ENCODE data around the gene SLC4A5. TPM values are rescaled to one million over a fixed set of nuclear protein-coding genes. Genes with fewer than 3 reads are reported as not detected.
A peak's percentile ranks its signal among the peaks of the same experiment; 100 is the strongest.

The SLC4A5 gene
- total RNA-seq, 2 donors from 2014 or later, result 0.89 to 1.6 TPM

DNA sequence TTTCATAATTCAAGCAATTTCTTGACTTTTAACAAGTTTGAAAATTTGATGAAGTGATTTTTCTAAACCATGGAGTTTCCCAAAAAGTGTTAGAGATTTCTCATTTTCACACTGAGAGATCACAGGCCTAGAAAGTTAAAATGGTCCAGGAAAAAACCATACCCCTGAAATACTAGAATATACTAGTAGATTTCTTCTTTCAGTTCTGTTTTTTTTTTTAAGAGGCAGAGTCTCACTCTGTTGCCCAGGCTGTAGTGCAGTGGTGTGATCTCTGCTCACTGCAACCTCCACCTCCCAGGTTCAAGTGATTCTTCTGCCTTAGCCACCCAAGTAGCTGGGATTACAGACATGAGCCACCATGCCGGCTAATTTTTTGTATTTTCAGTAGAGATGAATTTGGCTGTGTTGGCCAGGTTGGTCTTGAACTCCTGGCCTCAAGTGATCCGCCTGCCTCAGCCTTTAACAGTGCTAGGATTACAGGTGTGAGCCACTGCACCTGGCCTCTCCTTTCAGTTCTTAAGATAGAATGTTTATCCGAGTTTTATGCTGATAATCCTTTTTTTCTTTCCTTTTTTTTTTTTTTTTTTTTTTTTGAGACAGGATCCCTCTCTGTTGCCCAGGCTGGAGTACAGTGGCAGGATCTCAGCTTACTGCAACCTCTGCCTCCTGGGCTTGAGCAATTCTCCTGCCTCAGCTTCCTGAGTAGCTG lies 130.4 kb downstream of the SLC4A5 start:
- no peak for ATAC-seq
- no peak for DNase-seq (ENCODE audit: low spot score in 2 of 2)
- no peaks in the 10 kb centered on the region for H3K9me3 Mint-ChIP-seq
- H3K36me3 Mint-ChIP-seq, result peaks cover 14 to 46% of the 10 kb centered on the region in 2 donors
- peak overlapping the region in 1 of 2 donors; percentile 72 for H3K27ac Mint-ChIP-seq

DNA sequence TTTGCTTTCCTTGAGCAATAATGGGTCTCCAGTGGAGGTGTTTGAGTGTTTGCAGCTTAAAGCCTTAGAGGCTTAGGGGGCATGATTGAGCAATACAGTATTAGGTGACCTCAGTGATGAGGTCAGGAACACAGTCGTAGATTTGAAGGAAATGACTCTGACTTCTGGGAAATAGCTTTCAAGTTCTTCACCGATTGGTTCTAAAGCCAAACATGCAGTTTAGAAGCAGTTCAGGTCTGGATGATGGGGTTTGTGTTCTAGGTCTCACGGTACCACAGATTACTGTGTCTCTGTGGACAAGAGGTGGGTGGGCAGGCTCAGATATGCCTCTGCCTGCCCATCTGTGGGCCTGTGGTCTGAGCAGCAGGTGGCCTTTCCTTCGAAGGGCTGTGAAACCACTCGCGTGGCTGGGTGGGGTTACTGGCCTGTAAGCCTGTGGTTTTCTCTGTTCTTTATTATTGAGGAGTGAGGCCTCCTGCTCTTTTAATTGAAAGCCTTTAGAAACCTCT lies 137.0 kb downstream of the SLC4A5 start:
- peak; percentile 55 to 83 for DNase-seq (ENCODE audit: low spot score in 2 of 2)
- peaks cover 23 to 73% of the 10 kb centered on the region in 2 donors for H3K36me3 Mint-ChIP-seq
- peak; percentile 88 to 93 for ATAC-seq

GRCh38 chr2:74205596-74205995 lies 137.6 kb downstream of the SLC4A5 start:
- Mint-ChIP-seq H3K27ac (peak overlapping the region; percentile 96 to 99), H3K36me3 (peaks cover 25 to 76% of the 10 kb centered on the region in 2 donors), H3K9me3 (no peaks in the 10 kb centered on the region)
- ATAC-seq (peak; percentile 60 to 75), DNase-seq (ENCODE audit: low spot score in 2 of 2) (peak; percentile 33 to 72)

More for the DNA sequence above, 137.0 kb downstream of the SLC4A5 start:
- Mint-ChIP-seq H3K27ac (peak overlapping the region; percentile 96 to 99), H3K9me3 (no peaks in the 10 kb centered on the region)

GRCh38 chr2:74205113-74205512 lies 138.1 kb downstream of the SLC4A5 start:
- DNase-seq (ENCODE audit: low spot score in 2 of 2), result no peak
- Mint-ChIP-seq H3K9me3 (no peaks in the 10 kb centered on the region), H3K27ac (peak overlapping the region; percentile 96 to 99), H3K36me3 (peaks cover 27 to 81% of the 10 kb centered on the region in 2 donors)
- no peak for ATAC-seq

DNA sequence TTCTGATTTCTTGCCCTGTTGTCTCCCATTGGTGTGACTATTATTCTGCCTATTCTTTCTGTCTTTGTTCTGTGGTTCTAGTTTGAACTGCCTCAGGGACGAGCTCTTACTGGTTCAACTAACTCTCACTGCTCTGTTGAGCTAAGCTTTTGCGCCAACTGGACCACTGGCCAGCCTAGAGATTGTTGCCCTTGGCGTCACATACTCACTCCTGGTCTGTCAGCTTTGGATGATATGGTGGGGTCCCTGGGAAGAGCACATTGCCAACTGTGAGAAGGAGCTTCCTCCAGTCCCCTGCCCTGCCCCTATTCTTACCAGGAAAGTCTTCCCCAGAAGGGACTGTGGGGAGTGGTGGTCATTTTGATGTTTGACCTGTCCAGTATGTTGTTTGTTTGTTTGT lies 138.8 kb downstream of the SLC4A5 start:
- peak overlapping the region; percentile 96 to 99 for H3K27ac Mint-ChIP-seq
- DNase-seq (ENCODE audit: low spot score in 2 of 2) (no peak), ATAC-seq (no peak)
- H3K9me3 Mint-ChIP-seq, result no peaks in the 10 kb centered on the region
- peaks cover 29 to 82% of the 10 kb centered on the region in 2 donors for H3K36me3 Mint-ChIP-seq

DNA sequence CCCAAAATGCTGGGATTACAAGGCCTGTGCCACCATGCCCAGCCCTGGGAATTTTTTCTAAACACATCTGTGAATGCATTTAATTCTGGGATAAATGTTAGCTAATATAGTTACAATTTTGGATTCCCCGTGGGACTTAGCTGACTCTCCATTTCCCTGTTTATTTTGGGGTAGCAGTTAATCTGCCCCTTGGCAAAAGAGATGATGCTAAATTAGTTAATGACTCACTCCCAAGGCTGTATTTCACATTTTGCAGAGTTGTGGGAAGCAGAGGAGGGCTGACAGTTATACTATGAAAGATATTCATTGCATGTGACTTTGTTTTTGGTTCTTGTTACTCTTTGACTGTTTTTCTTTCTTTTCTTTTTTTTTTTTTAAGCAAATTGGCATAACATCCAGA lies 141.6 kb downstream of the SLC4A5 start:
- Mint-ChIP-seq H3K27ac (peak overlapping the region; percentile 97 to 99), H3K9me3 (peaks cover 3 to 5% of the 10 kb centered on the region in 2 donors), H3K36me3 (peaks cover 32 to 73% of the 10 kb centered on the region in 2 donors)
- DNase-seq (ENCODE audit: low spot score in 2 of 2) (no peak), ATAC-seq (no peak)

- H3K9me3 Mint-ChIP-seq, result peaks cover 3 to 5% of the 10 kb centered on the region in 2 donors
- DNase-seq (ENCODE audit: low spot score in 2 of 2) (no peak), ATAC-seq (no peak)
- peak overlapping the region; percentile 97 to 99 for H3K27ac Mint-ChIP-seq
- H3K36me3 Mint-ChIP-seq, result peaks cover 29 to 69% of the 10 kb centered on the region in 2 donors
These were observed 142.0 kb downstream of the SLC4A5 start for GRCh38 chr2:74201196-74201595.

GRCh38 chr2:74199871-74200305 lies 143.3 kb downstream of the SLC4A5 start:
- H3K9me3 Mint-ChIP-seq, result peaks cover 3 to 5% of the 10 kb centered on the region in 2 donors
- DNase-seq (ENCODE audit: low spot score in 2 of 2) (no peak), ATAC-seq (peak in 1 of 2 donors; percentile 11)
- peak overlapping the region; percentile 97 to 99 for H3K27ac Mint-ChIP-seq
- H3K36me3 Mint-ChIP-seq, result peaks cover 29 to 56% of the 10 kb centered on the region in 2 donors

DNA sequence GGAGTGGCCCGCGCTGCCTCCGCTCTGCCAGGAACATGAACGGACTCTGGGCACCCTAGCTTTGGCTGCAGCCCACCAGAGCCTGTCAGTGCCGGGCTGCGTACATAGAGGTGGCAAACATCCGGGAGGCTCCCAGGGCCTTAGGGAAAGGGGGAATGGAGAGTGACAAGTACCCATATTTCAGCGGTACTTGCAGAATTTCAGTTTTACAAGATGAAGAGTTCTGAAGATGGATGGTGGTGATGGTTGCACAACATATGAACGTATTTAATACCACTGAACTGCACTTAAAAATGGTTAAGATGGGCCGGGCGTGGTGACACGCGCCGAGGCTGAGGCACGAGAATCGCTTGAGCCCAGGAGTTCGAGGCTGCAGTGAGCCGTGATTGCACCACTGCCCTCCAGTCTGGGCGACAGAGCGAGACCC lies 143.9 kb downstream of the SLC4A5 start:
- Mint-ChIP-seq H3K27ac (peak overlapping the region; percentile 97 to 99), H3K36me3 (peaks cover 29 to 50% of the 10 kb centered on the region in 2 donors), H3K9me3 (peaks cover 3 to 5% of the 10 kb centered on the region in 2 donors)
- DNase-seq (ENCODE audit: low spot score in 2 of 2) (no peak), ATAC-seq (no peak)

- peaks cover 29 to 47% of the 10 kb centered on the region in 2 donors for H3K36me3 Mint-ChIP-seq
- peak within 1 kb of the TSS; percentile 97 to 100 for H3K27ac Mint-ChIP-seq
- H3K9me3 Mint-ChIP-seq, result peaks cover 3 to 5% of the 10 kb centered on the region in 2 donors
- DNase-seq (ENCODE audit: low spot score in 2 of 2) (peak; percentile 93 to 94), ATAC-seq (peak; percentile 91 to 93)
These were observed 144.5 kb downstream of the SLC4A5 start, which contains the start of gene MTHFD2 for GRCh38 chr2:74198461-74199274. TSS of gene MTHFD2 (plus strand) at chr2:74198615. CDS start at chr2:74198642, 27 bp downstream.

- Mint-ChIP-seq H3K9me3 (peaks cover 3 to 5% of the 10 kb centered on the region in 2 donors), H3K36me3 (peaks cover 29 to 43% of the 10 kb centered on the region in 2 donors), H3K27ac (peak overlapping the region; percentile 97 to 100)
- ATAC-seq (no peak), DNase-seq (ENCODE audit: low spot score in 2 of 2) (no peak)
These were observed 145.2 kb downstream of the SLC4A5 start for GRCh38 chr2:74198023-74198460.

GRCh38 chr2:74197049-74197448 lies 146.2 kb downstream of the SLC4A5 start:
- DNase-seq (ENCODE audit: low spot score in 2 of 2) (no peak), ATAC-seq (no peak)
- H3K9me3 Mint-ChIP-seq, result peaks cover 3 to 5% of the 10 kb centered on the region in 2 donors
- peaks cover 29 to 43% of the 10 kb centered on the region in 2 donors for H3K36me3 Mint-ChIP-seq
- peak overlapping the region; percentile 29 to 97 for H3K27ac Mint-ChIP-seq

DNA sequence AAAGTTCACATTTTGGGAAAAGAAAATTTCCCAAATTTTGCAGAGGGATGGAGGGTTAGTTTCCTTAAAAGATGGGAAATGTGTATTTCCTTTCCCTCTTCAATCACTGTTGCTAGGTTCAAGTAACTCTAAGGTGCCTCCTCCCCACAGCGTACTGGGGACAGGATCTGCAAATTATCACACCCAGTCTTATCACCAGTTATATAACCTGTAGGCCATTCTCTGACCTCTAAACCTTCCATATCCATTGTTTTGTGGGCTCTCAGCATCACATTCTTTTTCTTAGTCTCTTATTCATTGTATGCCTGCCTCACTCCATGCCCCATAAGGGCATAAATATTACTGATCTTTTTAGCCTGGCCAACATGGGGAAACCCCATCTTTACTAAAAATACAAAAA lies 148.4 kb downstream of the SLC4A5 start:
- Mint-ChIP-seq H3K9me3 (peaks cover 3 to 5% of the 10 kb centered on the region in 2 donors), H3K27ac (no peak overlapping the region), H3K36me3 (peaks cover 19 to 22% of the 10 kb centered on the region in 2 donors)
- ATAC-seq (no peak), DNase-seq (ENCODE audit: low spot score in 2 of 2) (no peak)

GRCh38 chr2:74191596-74192380 lies 151.4 kb downstream of the SLC4A5 start:
- DNase-seq (ENCODE audit: low spot score in 2 of 2), result no peak
- no peak for ATAC-seq
- H3K9me3 Mint-ChIP-seq, result no peaks in the 10 kb centered on the region
- H3K27ac Mint-ChIP-seq, result no peak overlapping the region
- no peaks in the 10 kb centered on the region for H3K36me3 Mint-ChIP-seq

GRCh38 chr2:74188696-74189095 lies 154.5 kb downstream of the SLC4A5 start:
- Mint-ChIP-seq H3K36me3 (no peaks in the 10 kb centered on the region), H3K9me3 (peaks cover 0 to 4% of the 10 kb centered on the region in 2 donors), H3K27ac (no peak overlapping the region)
- ATAC-seq (no peak), DNase-seq (ENCODE audit: low spot score in 2 of 2) (no peak)

DNA sequence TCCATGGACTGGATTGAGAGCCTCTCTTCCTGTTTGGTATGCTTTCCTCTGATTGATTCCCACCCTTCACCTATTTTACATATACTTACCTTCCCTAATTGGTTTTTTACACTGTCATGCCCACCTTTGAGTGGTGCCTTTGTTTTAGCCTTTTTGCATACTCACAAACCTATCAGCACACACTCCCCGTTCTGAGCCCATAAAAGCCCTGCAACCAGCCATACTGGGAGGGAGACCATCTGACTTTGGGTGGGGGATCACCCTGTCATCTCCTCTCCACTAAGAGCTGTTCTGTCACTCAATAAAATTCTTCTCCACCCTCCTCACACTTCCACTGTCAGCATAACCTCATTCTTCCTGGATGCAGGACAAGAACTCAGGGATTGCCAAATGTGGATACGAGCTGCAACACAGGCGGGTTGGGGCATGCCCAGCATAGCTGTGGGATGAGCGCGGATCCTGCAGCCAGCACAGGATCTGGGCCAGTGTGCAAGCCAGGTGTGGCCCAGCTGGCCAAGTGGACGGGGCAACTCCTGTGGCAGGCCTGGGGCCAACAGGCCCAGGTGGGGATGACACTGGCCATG lies 155.1 kb downstream of the SLC4A5 start:
- H3K36me3 Mint-ChIP-seq, result no peaks in the 10 kb centered on the region
- ATAC-seq (no peak), DNase-seq (ENCODE audit: low spot score in 2 of 2) (no peak)
- H3K27ac Mint-ChIP-seq, result no peak overlapping the region
- peaks cover 0 to 4% of the 10 kb centered on the region in 2 donors for H3K9me3 Mint-ChIP-seq
